Renal cortex interstitium (tissue), 11 donors: Measurements from ENCODE around the gene AIP. TPM values are rescaled to one million over a fixed set of nuclear protein-coding genes. Genes with fewer than 3 reads are reported as not detected.
"Not testable (repeated sequence)": the region's sequence is repeated elsewhere in the genome, so short reads cannot be mapped to it uniquely, and the experiment has no call there.

Experiments used
- DNase-seq, 11 donors: peaks; one replicate each; pipeline ENCODE4 v3.0.0-alpha.2; 2013; ENCODE audit warnings: low read depth in 9 of 11, low spot score in 4 of 11; ENCODE audit errors: extremely low read depth in 1 of 11
- polyA plus RNA-seq, 3 donors: library from polyadenylated mRNA; unstranded; fragments of 120-200 nt; gene quantifications; one replicate each; pipeline ENCODE4 v1.2.1, GENCODE V29; 2013; ENCODE audit not compliant: insufficient read length in 3 of 3

The AIP gene
- polyA plus RNA-seq, 3 donors, result 55.9 to 77.0 (median 63.1) TPM

DNA sequence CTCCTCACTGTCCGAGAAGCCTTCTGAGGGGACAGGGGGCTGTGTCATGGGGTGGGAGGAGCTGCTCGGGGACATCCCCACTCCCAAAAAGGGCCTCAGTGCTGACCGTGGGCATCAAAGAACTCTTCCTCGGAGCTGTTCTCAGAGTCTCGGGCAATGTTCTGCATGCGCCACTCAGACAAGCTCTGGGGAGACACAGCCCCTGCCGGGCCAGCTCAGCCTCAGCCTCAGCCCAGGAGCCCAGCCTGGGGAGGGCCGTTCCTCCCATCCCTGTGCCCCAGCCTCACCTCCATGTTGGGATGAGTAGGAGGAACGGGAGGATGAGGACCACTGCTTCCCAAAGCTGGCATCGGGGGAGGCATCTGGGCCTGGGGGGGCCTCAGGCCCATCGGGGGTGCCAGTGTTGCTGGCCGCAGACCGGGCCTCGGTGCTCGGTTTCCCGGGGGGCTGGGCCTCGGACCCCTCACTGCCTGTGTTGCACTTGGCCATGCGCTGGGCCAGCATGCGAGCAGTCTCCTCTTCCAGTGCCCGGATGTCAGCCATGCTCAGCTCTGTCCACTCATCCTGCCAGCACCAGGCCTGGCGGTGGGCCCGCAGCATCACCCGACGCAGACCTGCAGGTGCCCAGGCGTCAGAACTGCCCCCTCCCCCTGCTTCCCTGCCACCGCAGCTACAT, 17.1 kb downstream of the AIP start:
- DNase-seq, result no peak

DNA sequence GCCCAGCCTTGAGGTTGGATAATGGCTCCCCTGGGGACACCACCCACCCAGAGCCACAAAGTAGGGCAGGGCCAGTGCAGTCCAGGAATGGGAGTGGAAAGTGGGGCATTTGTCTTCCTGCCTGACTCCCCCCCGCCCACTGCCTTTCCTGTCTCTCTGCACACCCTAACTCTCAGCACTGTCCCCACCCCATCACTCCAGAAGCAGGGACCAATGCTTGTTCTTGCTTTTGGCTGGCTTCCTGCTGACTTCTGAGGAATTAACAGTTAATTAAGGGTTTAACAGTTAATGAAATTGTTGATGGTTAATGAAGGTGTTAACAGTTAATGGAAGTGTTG, 17.6 kb downstream of the AIP start:
- no peak for DNase-seq

DNA sequence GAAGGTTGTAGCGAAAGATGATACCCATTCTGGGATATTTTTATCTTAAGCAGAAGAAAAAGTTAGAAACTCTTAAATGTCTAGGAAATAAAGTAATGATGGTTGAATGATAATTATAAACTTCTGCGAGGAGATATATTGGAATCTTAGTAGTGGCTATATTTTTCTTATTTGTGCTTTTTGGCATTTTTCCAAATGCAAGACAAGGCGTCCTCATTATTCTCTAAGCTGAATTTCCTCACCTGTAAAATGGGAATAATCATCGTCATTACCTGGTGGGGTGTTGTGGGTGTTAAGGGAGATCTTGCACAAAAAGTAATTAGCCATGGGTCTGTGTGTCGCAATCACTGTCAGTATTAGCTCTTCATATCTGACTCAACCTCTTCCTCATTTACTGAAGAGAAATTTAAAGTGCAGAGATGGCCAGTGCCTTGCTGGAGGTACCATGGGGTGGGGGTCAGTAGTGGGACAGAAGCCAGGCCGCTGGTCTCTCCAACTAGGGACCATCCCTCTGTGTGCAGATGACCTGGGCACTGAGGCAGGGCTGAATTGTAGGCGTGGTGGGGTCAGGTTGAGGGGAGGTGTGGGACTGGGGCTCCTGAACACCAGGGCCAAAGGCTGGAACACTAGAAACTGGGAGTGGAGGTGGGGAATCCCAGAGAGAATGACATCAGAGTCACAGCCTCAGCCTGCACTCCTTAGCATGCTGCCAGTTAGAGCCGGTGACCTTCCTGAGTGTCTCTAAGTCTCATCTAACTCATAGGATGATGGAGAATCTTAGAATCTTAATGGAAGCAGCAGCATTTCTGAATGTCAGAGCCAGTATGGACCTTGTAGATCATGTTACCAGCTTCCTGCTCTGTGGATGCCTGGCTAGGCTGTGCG, 18.2 kb downstream of the AIP start:
- no peak for DNase-seq

DNA sequence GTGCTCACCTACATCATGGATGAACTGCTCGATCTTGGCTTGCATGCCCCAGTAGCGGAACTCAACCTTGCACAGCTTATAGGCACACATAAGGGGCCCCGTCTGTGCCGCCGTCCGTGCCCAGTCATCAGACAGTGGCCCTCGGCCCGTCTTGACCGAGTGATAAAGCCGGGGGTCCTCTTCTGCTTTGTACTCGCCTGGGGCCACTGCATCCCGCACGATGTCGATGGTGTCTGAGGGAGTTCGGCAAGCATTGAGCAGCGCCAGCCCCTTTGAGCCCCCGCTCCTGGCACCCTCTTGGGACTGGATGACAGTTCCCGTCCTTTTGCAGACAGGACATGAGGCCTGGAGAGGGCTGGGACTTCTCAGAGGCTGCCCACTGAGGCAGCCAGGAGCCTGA, 19.0 kb downstream of the AIP start:
- DNase-seq, result no peak

DNA sequence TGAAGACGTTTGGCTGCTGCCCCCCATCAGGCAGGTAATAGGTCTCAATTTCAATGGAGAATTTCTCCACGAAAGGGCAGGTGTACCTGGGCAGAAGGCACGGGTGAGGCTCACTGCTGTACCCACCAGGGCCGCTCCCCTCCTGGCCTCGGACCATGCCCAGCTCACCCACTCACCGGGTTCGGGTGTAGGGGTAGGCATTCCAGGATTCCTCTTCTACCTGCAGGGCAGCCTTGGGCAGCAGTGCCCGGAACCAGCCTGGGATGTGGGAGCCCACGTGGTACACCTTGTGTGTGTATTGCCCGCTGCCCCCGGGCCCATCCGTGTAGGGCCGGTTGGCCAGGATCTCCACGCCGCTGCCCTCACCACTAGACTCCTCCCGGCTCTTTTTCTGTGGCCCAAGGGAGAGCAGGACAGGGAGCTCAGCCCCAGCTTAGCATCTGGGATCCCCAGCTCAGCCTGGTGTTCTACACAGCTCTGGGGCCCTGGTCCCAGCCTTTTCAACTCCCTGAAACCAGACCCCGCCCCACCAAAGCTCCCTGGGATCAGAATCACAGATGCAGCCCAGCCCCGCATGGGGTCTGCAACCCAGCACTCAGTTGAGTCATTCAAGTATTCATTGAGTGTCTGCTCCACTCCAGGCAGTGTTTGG, 19.6 kb downstream of the AIP start:
- no peak for DNase-seq

DNA sequence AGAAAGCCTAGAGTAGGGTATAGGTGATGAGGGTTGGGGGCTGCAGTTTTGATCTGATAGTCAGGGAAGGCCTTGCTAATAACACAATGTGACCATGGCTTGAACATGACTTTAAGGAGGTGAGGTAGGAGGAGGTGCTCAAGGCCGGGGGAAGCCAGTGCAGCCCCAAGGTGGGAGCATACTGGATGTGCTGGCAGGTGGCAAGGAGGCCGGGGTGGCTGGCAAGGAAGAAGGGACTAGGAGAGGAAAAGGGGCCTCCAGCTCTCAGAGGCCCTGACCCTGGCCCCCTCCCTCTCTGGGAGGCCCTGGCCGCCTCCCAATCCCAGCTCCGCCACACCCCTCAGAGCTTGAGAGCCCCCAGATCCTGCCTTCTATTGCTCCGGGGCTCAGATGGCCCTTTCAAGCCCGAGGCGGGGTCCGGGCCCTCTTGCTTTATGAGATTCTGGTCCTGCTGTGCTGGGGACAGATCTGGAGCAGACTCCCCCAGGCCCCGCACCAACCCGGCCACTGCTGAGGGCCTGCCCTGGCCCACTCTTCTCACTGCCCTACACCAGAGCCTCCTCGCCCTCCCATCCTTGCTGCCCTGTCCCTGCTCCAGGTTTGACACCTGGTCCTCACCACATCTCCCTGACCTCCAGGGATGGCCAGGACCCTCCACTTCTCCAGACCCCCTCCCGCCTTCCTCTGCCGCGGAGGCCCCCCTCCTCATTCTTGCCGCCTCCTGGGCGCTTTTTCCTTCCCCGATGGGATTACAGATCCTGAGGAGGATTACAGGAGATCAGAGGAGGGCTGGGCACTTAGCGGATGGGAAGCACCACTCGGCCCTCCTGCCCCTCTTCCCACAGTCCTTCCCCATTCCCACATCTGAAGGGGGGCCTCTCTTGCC, 20.5 kb downstream of the AIP start:
- DNase-seq, result no peak

DNA sequence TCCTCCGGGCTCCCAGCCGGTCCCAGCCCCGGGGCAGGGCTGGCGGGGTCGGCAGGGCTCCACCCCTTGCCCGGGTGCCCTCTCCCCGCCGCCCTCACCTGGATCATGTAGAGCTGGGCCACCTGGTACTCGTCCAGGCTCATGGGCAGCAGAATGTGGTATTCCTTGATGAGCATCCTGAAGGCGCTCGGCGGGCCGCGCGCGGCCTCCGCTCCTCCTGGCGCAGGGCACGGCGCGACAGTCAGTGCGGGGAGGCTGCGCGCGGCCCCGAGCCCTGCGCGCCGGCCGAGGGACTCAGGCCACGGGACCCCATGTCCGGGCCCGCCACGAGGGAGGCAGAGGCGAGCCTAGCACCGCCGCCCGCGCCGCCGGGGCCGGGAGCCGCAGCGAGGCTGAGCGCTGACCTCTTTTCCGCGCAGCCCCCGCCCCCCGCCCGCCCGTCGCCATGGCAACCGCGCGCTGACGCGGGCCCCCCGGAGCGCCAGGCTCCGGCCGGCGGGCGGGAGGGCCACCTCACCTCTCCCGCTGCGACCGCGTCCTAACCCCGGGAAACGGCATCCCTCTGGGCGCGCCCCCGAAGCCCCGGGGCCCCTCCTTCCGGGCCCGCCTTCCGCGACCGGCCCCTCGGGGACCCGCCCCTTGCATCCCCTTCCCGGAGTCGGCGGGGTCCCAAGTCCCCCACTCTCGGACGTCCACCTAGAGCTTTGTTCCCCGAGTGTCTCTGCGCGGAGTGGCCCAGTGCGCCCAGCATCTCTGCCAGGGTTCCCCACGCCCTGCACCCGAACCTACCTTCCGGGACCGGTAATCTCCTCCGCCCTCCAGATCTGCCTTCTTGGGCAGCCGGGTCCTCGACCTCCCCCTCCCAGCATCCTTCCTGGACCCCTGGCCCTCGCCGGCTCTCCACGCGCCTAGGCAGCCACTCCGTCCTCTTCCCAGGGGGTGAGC, 21.5 kb downstream of the AIP start:
- no peak for DNase-seq

DNA sequence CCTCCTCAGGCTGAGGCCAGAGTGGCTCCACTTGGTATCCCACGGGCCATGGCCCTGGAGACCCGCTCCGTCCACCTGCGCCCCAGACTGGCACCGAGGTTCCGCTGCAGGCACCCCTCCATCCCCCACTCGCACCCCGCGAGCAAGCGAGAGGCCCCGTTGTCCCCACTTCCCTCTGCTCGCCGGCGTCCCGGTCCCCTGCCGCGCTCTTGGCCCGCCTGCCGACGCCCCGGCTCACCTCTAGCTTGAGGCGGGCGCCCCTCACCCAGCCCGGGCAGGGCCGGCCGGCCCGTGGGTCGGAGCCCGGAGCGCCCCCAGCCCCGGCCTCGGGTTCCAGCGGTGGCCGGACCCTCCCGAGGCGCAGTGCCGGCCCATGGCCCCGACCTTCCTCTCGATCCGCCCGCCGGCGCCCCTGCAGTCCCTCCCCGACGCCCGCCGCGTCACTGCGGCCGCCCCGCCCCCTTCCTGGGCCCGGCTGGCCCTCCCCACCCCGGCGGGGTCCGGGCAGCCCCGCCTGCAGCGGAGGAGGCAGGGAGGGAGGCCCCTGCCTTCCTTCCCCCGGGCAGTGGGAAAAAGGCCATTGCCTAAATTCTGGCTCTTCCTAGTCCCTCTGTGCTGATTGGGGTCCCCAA, 22.2 kb downstream of the AIP start, which contains the start of gene PITPNM1:
Gene PITPNM1, minus strand, starts transcription at position 414 of the 632 bp plus-strand sequence. CDS start 1,183 bp downstream, outside the sequence.
- peak in 2 of 11 donors; percentile 26 to 64 for DNase-seq

DNA sequence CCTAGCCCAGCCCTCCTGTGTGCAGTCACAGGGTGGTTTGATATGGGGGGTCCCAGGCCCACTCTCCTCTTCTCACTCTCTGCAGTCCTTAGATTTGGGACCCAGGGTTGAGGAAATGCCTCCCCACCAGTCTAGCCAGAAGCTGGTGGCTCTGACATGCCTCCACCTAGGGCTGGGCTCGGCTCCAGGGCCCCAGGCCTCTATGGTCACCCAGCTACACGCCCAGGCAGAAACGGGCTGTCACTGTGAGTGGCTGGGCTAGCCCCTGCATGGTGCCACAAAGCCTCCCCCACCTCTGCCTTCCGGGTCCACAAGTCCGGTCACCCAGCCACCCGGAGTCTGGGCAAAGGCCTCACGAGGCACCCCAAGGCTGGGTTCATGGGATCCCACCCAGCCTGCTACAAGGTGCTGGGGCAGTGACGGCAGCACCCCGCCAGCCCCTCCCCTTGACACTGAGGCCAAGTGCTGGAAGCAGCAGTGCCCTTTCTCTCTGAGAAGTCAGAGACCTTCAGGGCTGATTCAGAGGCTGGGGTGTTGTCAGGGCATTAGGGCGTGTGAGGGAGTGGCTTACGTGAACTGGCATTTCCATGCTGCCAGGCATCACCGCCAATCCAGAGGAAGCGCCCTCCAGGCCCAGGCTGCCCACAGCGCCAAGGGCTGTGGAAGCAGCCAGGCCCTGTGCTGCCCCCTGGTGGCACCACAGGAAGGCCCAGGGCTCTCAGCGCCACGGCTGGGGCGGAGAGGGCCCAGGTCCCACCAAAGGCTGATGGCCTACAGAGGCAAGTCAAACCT, 23.0 kb downstream of the AIP start:
- peak in 9 of 11 donors; percentile 67 to 82 (median 76) for DNase-seq

DNA sequence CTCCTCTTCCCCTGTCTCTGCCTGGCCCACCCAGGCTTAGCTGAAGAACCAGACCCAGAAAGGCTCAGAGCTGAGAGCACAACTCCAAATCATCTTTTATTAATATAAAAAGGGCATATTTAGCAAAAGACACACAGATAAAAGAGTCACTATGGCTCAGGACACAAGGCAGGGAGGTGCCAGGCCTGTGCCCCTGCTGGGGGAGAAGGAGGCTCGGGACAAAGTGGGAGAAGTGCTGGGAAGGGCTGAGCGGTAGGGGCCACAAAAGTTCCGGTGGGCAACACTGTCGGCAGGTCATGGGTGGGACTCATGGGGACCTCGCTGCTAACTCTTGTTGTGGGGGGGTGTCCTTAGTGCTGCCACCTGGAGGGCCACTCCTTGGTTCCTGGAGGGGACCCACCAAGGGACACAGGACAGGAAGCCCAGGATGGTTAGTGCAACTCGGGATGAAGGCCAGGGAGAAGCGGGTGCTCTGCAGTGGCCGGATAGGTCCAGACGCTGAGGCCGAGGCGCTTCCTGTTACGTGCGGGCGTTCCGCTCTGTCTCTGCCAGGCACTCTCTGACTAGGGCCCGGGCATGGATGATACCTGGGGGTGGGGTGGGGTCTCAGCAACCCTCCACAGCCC, 23.7 kb downstream of the AIP start:
- no peak for DNase-seq

DNA sequence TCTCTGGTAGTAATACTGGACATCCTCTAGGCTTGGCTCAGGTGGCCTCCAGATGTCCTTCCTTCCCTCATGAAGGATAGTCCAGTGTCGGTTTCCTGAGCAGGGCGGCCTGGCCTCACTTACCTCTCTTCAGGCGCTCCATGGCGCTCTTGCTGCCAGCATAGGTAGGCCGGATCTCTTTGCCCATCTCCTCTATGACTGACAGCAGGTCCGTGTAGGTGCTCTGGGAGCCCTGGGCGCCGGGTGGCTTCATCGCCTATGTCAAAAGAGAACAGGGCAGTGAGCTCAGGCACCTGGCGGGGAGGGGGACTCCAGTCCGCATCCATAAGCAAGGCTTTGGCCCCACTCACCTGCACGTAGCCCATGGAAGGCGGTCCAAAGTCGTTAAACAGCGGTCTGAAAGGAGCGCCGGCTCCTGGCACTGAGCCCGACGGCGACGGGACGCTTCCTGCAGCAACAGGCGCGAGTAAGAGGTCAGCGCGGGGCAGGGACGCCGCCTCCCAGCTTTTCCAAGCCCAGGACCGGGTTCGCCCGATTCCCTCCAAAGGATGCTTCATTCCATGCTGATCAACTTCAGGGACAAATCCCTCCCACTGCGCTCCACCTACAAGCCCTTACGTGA, 24.5 kb downstream of the AIP start:
- no peak for DNase-seq

DNA sequence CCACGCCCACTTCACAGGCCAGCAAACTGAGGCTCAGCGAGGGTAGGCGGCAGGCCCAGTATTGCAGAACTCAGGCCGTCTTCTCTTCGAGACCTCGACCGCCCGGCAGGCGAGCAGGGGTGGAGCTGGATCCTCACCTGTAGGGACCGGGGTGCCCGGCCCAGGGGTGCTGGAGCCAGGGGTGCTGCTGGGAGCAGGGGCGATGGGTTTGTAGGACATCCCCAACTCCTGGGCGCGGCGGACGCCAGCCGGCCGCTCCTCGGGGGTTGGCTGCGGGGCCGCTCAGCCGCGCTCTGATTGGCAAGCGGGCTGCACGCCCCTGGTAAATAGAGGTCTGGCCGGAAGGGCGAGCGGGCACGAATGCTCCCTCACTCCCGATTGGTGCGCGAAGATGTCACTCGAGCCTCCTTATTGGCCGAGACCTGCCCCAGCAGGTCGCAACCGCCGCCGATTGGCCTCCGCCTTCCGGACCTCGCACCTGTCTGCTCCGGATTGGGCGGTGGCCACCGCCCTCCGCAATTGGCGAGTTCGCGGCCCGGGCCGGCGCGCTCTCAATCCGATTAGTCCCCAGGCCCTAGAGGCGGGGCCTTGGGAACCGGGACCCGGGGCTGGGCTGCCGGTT, 25.1 kb downstream of the AIP start, which contains the start of gene CDK2AP2:
Gene CDK2AP2, minus strand, starts transcription at position 299 of the 622 bp plus-strand sequence. Its CDS starts 80 bp downstream, at position 219.
- peak; percentile 90 to 99 (median 97) for DNase-seq

DNA sequence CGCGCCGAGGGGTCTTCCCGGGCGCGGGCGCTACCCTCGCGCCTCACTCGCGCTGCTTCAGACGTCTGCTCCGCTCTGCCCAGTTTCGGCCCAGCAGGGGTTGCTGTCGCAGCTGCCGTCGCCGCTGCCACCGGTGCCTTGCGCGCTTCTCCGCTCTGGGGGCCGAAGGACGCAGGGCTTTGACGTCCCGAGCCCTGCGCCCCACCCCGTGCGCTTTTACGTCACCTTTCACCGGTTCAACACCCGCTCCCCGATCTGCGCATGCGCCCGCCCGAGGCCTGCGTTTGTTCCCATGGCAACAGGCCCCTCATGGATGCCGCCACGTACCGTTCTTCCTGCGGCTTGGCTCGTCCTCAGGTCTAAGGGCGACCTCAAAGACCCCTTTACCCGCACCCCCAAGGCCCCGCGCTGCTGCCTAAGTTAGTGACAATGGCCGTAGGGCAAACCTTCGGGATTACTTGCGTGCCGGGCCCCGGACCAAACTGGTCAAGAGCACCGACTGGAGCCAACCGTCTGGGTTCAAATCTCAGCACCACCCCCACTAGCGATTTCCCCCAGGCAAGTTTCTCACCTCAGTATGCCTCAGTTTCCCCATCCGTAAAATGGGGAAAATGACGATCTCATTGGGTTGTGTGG, 25.8 kb downstream of the AIP start:
- peak; percentile 79 to 96 (median 93) for DNase-seq

DNA sequence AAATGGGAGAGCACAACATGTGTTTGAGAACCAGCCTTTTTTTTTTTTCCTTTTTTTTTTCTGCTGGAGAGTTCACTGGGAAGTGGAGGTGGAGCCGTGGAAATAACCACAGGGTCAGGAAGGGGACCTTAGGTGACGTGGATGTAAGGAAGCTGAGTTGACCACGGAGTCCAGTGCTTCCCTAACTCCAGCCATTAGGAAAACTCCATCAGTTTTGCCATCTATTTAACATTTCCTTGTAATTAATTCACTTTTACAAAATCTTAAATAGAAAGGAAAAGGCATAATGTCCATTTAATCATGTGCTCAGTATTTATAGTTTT, 27.2 kb downstream of the AIP start:
- DNase-seq, result no peak

DNA sequence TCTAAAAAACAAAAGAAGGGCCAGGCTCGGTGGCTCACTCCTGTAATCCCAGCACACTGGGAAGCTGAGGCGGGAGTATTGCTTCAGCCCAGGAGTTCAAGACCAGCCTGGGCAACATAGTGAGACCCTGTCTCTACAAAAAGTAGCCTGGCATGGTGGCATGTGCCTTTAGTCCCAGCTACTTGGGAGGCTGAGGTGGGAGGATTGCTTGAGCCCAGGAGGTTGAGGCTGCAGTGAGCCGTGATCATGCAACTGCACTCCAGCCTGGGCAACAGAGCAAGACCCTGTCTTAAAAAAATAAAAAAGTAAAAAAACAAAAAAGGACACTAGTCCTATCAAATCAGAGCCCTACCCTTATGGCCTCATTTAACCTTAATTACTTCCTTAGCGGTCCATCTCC, 28.7 kb downstream of the AIP start:
- not testable (repeated sequence) for DNase-seq
